H1 (cell line): Measurements from ENCODE around the gene DIP2C. TPM values are rescaled to one million over a fixed set of nuclear protein-coding genes. Genes with fewer than 3 reads are reported as not detected.

Source experiments
- CTCF ChIA-PET: fragments of 300-600 bp; sonication (Branson Sonifier 250); formaldehyde crosslinking; loops from one replicate; lab custom pipeline; 2021; ENCODE audit not compliant: partially characterized antibody; lab: Charles Lee
- POLR2A ChIA-PET: fragments of 300-600 bp; sonication (Branson Sonifier 250); formaldehyde crosslinking; loops from one replicate; lab custom pipeline; 2021; ENCODE audit warnings: inconsistent platforms; ENCODE audit not compliant: partially characterized antibody; lab: Charles Lee
- DNase-seq, 2 experiments: peaks; one replicate each; pipeline versions ENCODE4 v3.0.0 to v3.0.0-alpha.2; 2010 to 2022; ENCODE audit warnings: low spot score in 2 of 2, low read depth in 1 of 2, mixed read lengths in 1 of 2
- FAIRE-seq: peaks from 2 replicates; lab custom pipeline; 2011; peaks lifted over from hg19 to GRCh38; lab: Jason Lieb, UNC
- H2AFZ ChIP-seq: 2 replicates; pipeline ENCODE4 v1.8.1; 2012; ENCODE audit warnings: low read length, inconsistent platforms
- H2AK5ac ChIP-seq: 2 replicates; pipeline ENCODE4 v1.6.1; 2013; ENCODE audit warnings: low read depth, low read length
- H2BK120ac ChIP-seq: replicated peaks from 2 replicates; pipeline ENCODE3; 2013; ENCODE audit warnings: low read depth, low read length, inconsistent platforms
- H2BK12ac ChIP-seq: 2 replicates; pipeline ENCODE4 v1.6.1; 2013; ENCODE audit warnings: low read depth, low read length
- H2BK15ac ChIP-seq: 2 replicates; pipeline ENCODE4 v1.6.1; 2013; ENCODE audit warnings: low read length
- H2BK20ac ChIP-seq: 2 replicates; pipeline ENCODE4 v1.6.1; 2013; ENCODE audit warnings: low read length
- H2BK5ac ChIP-seq: 2 replicates; pipeline ENCODE4 v1.6.1; 2013; ENCODE audit warnings: low read depth, low read length
- H3K14ac ChIP-seq: 2 replicates; pipeline ENCODE4 v1.6.1; 2013; ENCODE audit warnings: inconsistent platforms; ENCODE audit not compliant: insufficient read length
- H3K18ac ChIP-seq: 2 replicates; pipeline ENCODE4 v1.6.1; 2013; ENCODE audit warnings: low read length; ENCODE audit errors: extremely low read depth
- H3K23ac ChIP-seq: 2 replicates; pipeline ENCODE4 v1.6.1; 2013; ENCODE audit warnings: inconsistent platforms; ENCODE audit not compliant: insufficient read length
- H3K23me2 ChIP-seq: 2 replicates; pipeline ENCODE4 v1.6.1; 2013; ENCODE audit warnings: low read depth, low read length
- H3K27ac ChIP-seq: 2 replicates; pipeline ENCODE4 v1.6.1; 2011; ENCODE audit warnings: low read depth, low read length, inconsistent platforms
- H3K27me3 ChIP-seq, 4 experiments: replicated peaks in 1 of 4; 1 replicate in 1 of 4; 2 replicates in 3 of 4; pipeline versions ENCODE4 v1.6.1 to v1.8.1; 2011 to 2013; ENCODE audit warnings: low read length in 3 of 4, mild to moderate bottlenecking in 3 of 4, inconsistent platforms in 2 of 4, mixed read lengths in 2 of 4, moderate library complexity in 1 of 4; ENCODE audit not compliant: control insufficient read depth in 3 of 4, insufficient read depth in 3 of 4; ENCODE audit errors: extremely low read depth in 1 of 4
- H3K36me3 ChIP-seq, 4 experiments: 2 replicates each; pipeline versions ENCODE4 v1.6.1 to v1.8.1; 2011 to 2013; ENCODE audit warnings: mild to moderate bottlenecking in 4 of 4, low read length in 3 of 4, moderate library complexity in 2 of 4, control low read depth in 1 of 4, inconsistent platforms in 1 of 4; ENCODE audit not compliant: insufficient read depth in 4 of 4, control insufficient read depth in 2 of 4
- H3K4ac ChIP-seq: replicated peaks from 2 replicates; pipeline ENCODE3; 2013; ENCODE audit warnings: low read length, low read depth, mixed read lengths, inconsistent platforms; ENCODE audit not compliant: insufficient read length
- H3K4me1 ChIP-seq, 4 experiments: replicated peaks in 1 of 4; 1 replicate in 1 of 4; 2 replicates in 3 of 4; pipeline versions ENCODE4 v1.6.1 to v1.8.1; 2011 to 2013; ENCODE audit warnings: low read length in 3 of 4, inconsistent platforms in 2 of 4, mixed read lengths in 1 of 4; ENCODE audit not compliant: insufficient read depth in 4 of 4, control insufficient read depth in 3 of 4
- H3K4me2 ChIP-seq, 2 experiments: 2 replicates each; pipeline versions ENCODE4 v1.6.1 to v1.8.1; 2011 to 2013; ENCODE audit warnings: low read depth in 2 of 2, low read length in 2 of 2, control low read depth in 1 of 2, inconsistent platforms in 1 of 2, mild to moderate bottlenecking in 1 of 2; ENCODE audit not compliant: insufficient read depth in 1 of 2
- H3K4me3 ChIP-seq, 4 experiments: fragments of 200-600, 300-600 bp in 1 of 4; sonication (generic), shearing (Covaris generic), sonication (Bioruptor Twin) in 1 of 4; 2 replicates each; pipeline versions ENCODE4 v1.5.1 to v1.8.1; 2011 to 2016; ENCODE audit warnings: low read length in 4 of 4, low read depth in 3 of 4, control low read depth in 2 of 4, inconsistent platforms in 2 of 4, mild to moderate bottlenecking in 2 of 4, mixed read lengths in 1 of 4, moderate library complexity in 1 of 4; ENCODE audit not compliant: insufficient read depth in 2 of 4; ENCODE audit errors: extremely low read depth in 1 of 4
- H3K56ac ChIP-seq: replicated peaks from 2 replicates; pipeline ENCODE3; 2013; ENCODE audit warnings: low read depth, mild to moderate bottlenecking, mixed read lengths, low read length, inconsistent platforms; ENCODE audit not compliant: insufficient read length
- H3K79me1 ChIP-seq: 2 replicates; pipeline ENCODE4 v1.6.1; 2013; ENCODE audit warnings: low read depth, low read length, control low read depth
- H3K79me2 ChIP-seq, 2 experiments: 2 replicates each; pipeline versions ENCODE4 v1.6.1 to v1.8.1; 2012 to 2013; ENCODE audit warnings: low read length in 2 of 2, mild to moderate bottlenecking in 2 of 2, inconsistent platforms in 1 of 2; ENCODE audit not compliant: insufficient read depth in 2 of 2, control insufficient read depth in 1 of 2
- H3K9ac ChIP-seq, 4 experiments: replicated peaks in 1 of 4; 1 replicate in 1 of 4; 2 replicates in 3 of 4; pipeline versions ENCODE4 v1.6.1 to v1.8.1; 2011 to 2013; ENCODE audit warnings: low read depth in 3 of 4, low read length in 3 of 4, control low read depth in 2 of 4, mild to moderate bottlenecking in 2 of 4, moderate library complexity in 2 of 4, inconsistent platforms in 1 of 4; ENCODE audit errors: extremely low read depth in 1 of 4
- H3K9me3 ChIP-seq, 2 experiments: 2 replicates each; pipeline versions ENCODE4 v1.6.1 to v1.8.1; 2012 to 2013; ENCODE audit warnings: mild to moderate bottlenecking in 2 of 2, moderate library complexity in 2 of 2, control low read depth in 1 of 2, inconsistent platforms in 1 of 2, low read depth in 1 of 2, low read length in 1 of 2, mixed read lengths in 1 of 2; ENCODE audit not compliant: insufficient read depth in 2 of 2
- H4K20me1 ChIP-seq, 2 experiments: replicated peaks in 1 of 2; 2 replicates each; pipeline versions ENCODE3 to v1.8.1; 2011 to 2013; ENCODE audit warnings: inconsistent platforms in 2 of 2, low read length in 2 of 2, mild to moderate bottlenecking in 1 of 2; ENCODE audit not compliant: insufficient read depth in 2 of 2, control insufficient read depth in 1 of 2
- H4K5ac ChIP-seq: 2 replicates; pipeline ENCODE4 v1.6.1; 2013; ENCODE audit warnings: low read length, low read depth, mixed read lengths, inconsistent platforms; ENCODE audit not compliant: insufficient read length
- H4K8ac ChIP-seq: 2 replicates; pipeline ENCODE4 v1.8.0; 2013; ENCODE audit warnings: mild to moderate bottlenecking, moderate library complexity, low read length, inconsistent platforms; ENCODE audit not compliant: insufficient read depth; ENCODE audit errors: extremely low read depth
- H4K91ac ChIP-seq: replicated peaks from 2 replicates; pipeline ENCODE3; 2013; ENCODE audit warnings: low read length, mixed read lengths, inconsistent platforms; ENCODE audit not compliant: insufficient read length
- BRCA1 ChIP-seq: IDR thresholded peaks from 2 replicates; pipeline ENCODE4 v1.6.1; 2012; ENCODE audit warnings: low read depth, low read length, improper control_type of control experiment
- EP300 ChIP-seq, 2 experiments: IDR thresholded peaks; 1 replicate in 1 of 2; 2 replicates in 1 of 2; pipeline ENCODE4 v1.6.1; 2011 to 2012; ENCODE audit warnings: low read depth in 2 of 2, low read length in 2 of 2, mild to moderate bottlenecking in 2 of 2, borderline replicate concordance in 1 of 2, inconsistent platforms in 1 of 2, moderate library complexity in 1 of 2
- EZH2 ChIP-seq: fragments of 200-600 bp; sonication (generic); IDR thresholded peaks from 2 replicates; pipeline ENCODE4 v1.7.1; 2012; ENCODE audit warnings: low read depth, mild to moderate bottlenecking, moderate library complexity, low read length, inconsistent platforms; ENCODE audit not compliant: severe bottlenecking
- GTF2F1 ChIP-seq: IDR thresholded peaks from 2 replicates; pipeline ENCODE4 v1.6.1; 2012; ENCODE audit warnings: low read depth, low read length, improper control_type of control experiment, borderline replicate concordance
- POLR2A ChIP-seq, 2 experiments: IDR thresholded peaks; 1 replicate in 1 of 2; 2 replicates in 1 of 2; pipeline ENCODE4 v1.6.1; 2011; ENCODE audit warnings: low read depth in 2 of 2, low read length in 2 of 2, mild to moderate bottlenecking in 2 of 2; ENCODE audit errors: control extremely low read depth in 1 of 2
- POU5F1 ChIP-seq: IDR thresholded peaks from 2 replicates; pipeline ENCODE4 v1.6.1; 2011; ENCODE audit warnings: low read depth, mild to moderate bottlenecking, low read length, moderate library complexity
- YY1 ChIP-seq: IDR thresholded peaks from 2 replicates; pipeline ENCODE4 v1.6.1; 2011; ENCODE audit warnings: low read depth, mild to moderate bottlenecking, low read length
- WGBS, 2 experiments: shearing (Covaris generic) in 1 of 2; methylation state at CpG; one replicate each; pipeline versions ENCODE4 v1.1.6 to v1.1.7; 2013 to 2015; ENCODE audit warnings: low lambda C conversion rate in 2 of 2, mixed read lengths in 2 of 2, inconsistent platforms in 1 of 2, low coverage in 1 of 2, missing lambda C conversion rate in 1 of 2; ENCODE audit not compliant: insufficient replicate concordance in 2 of 2, insufficient coverage in 1 of 2, insufficient read length in 1 of 2; ENCODE audit errors: extremely low coverage in 1 of 2, missing lambda C conversion rate in 1 of 2; 5-methylcytosine and 5-hydroxymethylcytosine counted together
- polyA plus RNA-seq, 7 experiments: library from polyadenylated mRNA; depleted of rRNA in 3 of 7; stranded (reverse) in 5 of 7; unstranded in 2 of 7; fragments of >200 nt in 5 of 7; fragments of 200-250 nt in 2 of 7; gene quantifications; 1 replicate in 5 of 7; 2 replicates in 1 of 7; 4 replicates in 1 of 7; pipeline versions ENCODE4 v1.2.1 to v1.2.3, GENCODE V29; 2011 to 2013; ENCODE audit warnings: missing spikeins in 2 of 7, mixed read lengths in 2 of 7
- total RNA-seq: library from RNA; stranded (reverse); fragmentation: NEBNext Ultra II Directional; extraction: Animal tissue kit (Norgen Biotek cat#: 25700); gene quantifications from 2 replicates; pipeline ENCODE4 v1.2.1, GENCODE V29; 2021

DIP2C gene
- total and polyA plus RNA-seq, 2 of the 8 experiments (the other 6 are each of a cell fraction or from before 2014, with no cell fraction given) = 3.8 to 9.3 TPM

DNA sequence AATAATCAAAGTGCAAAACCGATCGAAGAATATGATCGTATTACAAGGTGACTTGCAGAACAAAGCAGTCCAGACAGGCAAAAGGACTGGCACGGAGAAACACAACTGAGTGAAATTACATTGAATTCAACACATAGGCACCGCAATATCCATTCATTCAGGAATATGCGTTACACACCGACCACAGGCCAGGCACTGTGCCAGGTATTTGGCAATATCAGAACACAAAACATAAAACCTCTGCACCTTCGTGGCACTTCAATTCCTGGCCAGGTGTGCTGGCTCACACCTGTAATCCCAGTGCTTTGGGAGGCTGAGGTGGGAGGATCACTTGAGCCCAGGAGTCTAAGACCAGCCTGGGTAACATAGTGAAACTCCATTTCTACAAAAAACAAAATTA is 187.9 kb downstream of the DIP2C start:
- no peak overlapping the region for H3K9ac ChIP-seq
- peaks cover 14 to 40% (median 37%) of the 10 kb centered on the region in 4 experiments for H3K27me3 ChIP-seq
- POLR2A ChIA-PET = no interaction called here
- H3K79me2 ChIP-seq = no peaks in the 10 kb centered on the region; a peak in 1 of 4 replicates
- no peak overlapping the region for H3K56ac ChIP-seq
- H3K36me3 ChIP-seq = no peaks in the 10 kb centered on the region
- no peaks in the 10 kb centered on the region for H3K23me2 ChIP-seq
- DNase-seq (no peak), FAIRE-seq (no peak)
- H3K9me3 ChIP-seq = no peaks in the 10 kb centered on the region
- H2BK120ac ChIP-seq = no peak overlapping the region
- H3K23ac ChIP-seq = no peak overlapping the region
- no peak overlapping the region for H3K4me3 ChIP-seq
- H3K27ac ChIP-seq = no peak overlapping the region
- H3K4ac ChIP-seq = no peak overlapping the region
- H2AFZ ChIP-seq = no peak overlapping the region
- no peak overlapping the region for H2BK20ac ChIP-seq
- no peak overlapping the region for H2BK15ac ChIP-seq
- H3K4me2 ChIP-seq = no peak overlapping the region
- no peak overlapping the region for H2BK12ac ChIP-seq
- H2BK5ac ChIP-seq = no peak overlapping the region
- WGBS, 2 experiments = 94% methylated on average over 8 of the region's 8 CpGs; no CpG with 5 or more reads in 1 of the 2 experiments
- no peak overlapping the region for H3K18ac ChIP-seq
- H2AK5ac ChIP-seq = no peak overlapping the region
- H4K20me1 ChIP-seq = peaks cover 20 to 50% of the 10 kb centered on the region in 2 experiments
- peaks cover 3% of the 10 kb centered on the region; the same call in 1 of the 2 replicates for H3K79me1 ChIP-seq
- H3K4me1 ChIP-seq = peaks cover 0 to 6% (median 3%) of the 10 kb centered on the region in 4 experiments; a peak in 2 of 7 replicates
- no peak overlapping the region for H3K14ac ChIP-seq
- no peak overlapping the region for H4K8ac ChIP-seq
- no peak overlapping the region for H4K5ac ChIP-seq
- H4K91ac ChIP-seq = no peak overlapping the region
- CTCF ChIA-PET = interaction anchor here (0.7 to 3.0 kb wide), 3 partner anchors 9 to 89 kb away, joined by 3 to 12 read pairs (median 7); no protein-coding TSS in a partner anchor
- TF ChIP-seq BRCA1 (no peak), EP300 (IDR thresholded peaks at IDR 0.05; ENCODE audit: borderline replicate concordance in 1 of 2, low read depth in 2 of 2, low read length in 2 of 2) (no peak), EZH2 (no peak), GTF2F1 (no peak), YY1 (no peak), POLR2A (IDR thresholded peaks at IDR 0.05; ENCODE audit: control extremely low read depth in 1 of 2, low read depth in 2 of 2, low read length in 2 of 2) (no peak), POU5F1 (no peak)
